HG03442 (cell line): ENCODE data around the gene SLC35B2.

Source experiments
- ATAC-seq: cut with Tn5 transposase; IDR thresholded peaks from one replicate; pipeline ENCODE4 v1.9.1; 2021; ENCODE audit warnings: mild to moderate bottlenecking, moderate library complexity; ENCODE audit not compliant: unreplicated experiment

Gene SLC35B2

GRCh38 chr6:44268095-44268628, 10.8 kb upstream of the SLC35B2 start:
- ATAC-seq, result no peak

DNA sequence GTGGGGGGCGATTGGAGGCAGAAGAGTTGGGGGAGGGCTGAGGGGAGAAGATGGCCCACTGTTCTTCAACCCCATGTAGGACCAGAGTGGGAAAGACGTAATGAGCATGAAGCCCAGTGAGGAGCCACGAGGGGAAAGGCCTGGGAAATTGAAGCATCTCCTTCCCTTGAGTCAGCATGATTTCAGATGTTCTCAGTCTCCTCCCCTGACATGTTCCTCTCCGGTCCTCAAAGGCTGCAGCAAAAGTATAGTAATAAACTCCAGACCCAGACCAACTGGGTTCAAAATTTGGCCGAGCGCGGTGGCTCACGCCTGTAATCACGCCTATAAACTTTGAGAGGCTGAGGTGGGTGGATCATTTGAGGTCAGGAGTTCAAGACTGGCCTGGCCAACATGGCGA, 9.9 kb upstream of the SLC35B2 start:
- ATAC-seq, result no peak

DNA sequence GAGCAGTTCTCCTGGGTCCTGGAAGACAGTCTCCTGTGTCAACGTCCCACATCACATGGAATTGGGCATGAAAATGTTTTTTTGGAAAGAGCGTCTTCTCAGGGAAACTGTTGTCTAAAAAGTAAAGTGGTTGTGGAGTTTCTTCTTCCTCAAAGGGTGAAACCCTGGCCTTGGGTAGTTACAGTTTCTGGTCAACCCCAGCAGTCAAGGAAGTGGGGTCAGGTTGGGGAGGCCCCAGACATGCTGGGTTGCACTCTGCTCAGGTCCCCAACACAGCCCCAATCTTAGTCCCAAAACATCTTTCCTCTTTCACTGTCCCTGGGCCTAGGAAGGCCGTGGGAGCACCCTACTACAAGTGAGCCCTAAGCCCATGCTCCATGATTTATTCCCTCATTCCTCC, 9.0 kb upstream of the SLC35B2 start:
- no peak for ATAC-seq

- ATAC-seq, result no peak
These were observed 8.4 kb upstream of the SLC35B2 start for GRCh38 chr6:44265722-44266233.

GRCh38 chr6:44265007-44265721, 7.8 kb upstream of the SLC35B2 start, which contains the start of gene NFKBIE:
Gene NFKBIE (minus strand): TSS chr6:44265551. CDS start chr6:44265346, 205 bp downstream.
- peak; percentile 37 for ATAC-seq

DNA sequence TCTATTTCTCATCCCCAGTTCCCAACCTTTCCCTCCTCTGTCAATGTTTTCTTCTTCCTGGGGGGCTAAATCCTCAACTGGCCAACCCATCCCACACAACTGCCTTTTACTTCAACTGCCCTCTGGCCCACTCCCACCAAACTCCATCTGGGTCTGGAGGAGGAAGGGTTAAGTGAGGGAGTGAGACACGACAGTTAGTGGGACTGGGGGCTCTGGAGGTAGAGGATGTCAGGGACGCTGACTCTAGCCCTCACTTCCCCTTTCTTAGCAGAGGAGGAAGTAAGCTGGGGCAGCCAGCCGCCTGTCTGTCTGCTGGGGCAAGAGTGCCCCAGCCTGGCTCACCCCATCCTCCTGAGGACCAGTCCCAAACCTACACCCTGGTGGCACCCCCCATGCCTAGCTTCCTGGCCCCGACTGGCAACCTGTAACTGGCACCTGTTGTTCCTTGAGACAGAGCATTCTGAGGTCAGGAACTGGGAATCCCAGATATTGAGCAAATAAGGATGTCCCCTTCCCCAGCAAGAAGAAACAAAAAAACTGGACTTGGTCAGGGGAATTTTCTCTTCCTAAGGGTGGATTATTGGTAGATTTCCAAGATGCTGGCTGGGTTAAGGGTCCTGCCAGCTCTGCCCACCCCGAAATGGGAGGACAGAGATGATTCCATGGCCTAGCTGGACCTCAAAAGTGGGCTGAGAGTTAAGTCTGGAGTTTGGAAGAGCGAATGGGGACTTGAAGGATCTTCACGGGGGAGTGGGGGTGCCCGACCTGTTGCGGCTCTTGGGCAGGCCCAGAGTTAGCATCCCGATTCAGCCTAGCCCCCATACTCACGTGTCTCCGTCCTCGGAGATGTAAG, 7.1 kb upstream of the SLC35B2 start:
- no peak for ATAC-seq

DNA sequence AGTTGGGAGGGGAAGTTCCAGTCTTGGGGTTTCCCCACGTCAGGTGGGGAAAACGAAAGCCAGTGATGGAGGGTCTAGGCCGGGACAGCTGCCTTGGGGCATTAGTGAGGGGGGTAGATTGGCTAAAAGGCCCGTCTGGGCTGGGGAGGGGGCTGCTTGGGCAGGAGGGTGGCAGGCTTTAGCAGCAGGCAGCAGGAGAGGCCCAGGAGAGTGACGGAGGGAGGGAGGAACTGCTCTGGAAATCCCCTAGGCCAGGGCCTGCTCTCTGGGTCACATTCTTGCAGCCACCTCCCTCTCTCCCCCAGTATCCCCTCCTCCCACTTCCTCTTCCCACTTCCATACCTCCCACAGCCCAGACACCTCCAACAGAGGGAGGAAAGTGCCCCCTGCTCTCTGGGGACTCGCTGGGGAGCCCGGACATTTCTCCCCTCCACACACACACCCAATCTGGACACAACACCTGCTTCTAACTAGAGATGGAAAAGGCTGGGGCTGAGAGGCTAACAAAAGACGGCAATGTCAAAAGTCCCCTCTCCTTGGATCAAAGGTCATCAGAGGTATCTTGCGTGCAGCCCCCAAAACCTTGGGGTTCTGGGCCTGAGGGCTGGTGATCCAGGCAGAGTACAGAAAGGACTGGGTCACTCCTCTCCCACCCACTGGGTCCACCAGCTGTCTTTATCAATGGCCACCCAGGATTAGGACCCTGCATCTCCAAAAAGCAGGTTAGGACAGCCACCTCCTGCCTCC, 6.2 kb upstream of the SLC35B2 start:
- no peak for ATAC-seq

DNA sequence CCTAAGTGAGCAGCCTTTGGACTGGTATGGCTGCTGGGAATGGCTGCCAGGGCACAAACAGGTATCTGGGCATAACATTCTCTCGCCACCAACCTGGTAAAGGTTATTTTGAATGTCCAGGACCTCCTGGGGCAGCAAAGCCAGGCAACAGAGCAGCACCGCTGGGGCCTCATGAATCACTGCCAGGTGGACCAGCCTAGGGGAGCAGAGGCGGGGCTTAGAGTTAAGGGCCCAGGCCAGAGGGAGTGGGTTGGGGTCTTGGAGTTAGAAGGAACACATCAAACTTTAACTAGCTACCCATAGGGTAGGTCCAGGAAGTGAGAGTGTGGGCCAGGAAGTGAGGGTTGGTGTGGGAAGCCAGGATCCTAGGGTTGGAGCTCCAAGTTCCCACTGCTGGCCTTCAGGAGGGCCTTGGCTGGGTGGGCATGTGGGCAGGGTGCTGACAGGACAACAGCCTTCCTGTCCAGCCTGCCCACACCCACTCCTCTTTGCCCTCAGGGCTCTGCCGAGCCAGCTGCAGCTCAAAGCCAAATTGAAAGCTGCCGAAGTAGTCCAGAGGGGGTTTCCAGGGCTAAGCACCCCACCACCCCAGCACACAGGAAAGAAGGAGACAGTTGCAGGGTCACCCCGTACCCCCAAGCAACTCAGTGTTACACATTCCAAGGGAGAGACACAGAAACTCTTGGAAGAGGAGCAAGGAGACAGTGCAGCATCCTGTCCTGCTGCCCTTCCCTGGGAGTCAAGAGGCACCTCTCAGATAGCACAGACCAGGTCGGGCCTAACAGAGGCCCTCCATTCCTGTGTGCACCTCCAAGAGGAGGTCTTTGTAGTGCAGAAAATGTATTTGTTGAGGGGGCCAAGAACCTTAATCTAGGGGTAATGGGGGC, 5.4 kb upstream of the SLC35B2 start:
- ATAC-seq, result no peak

GRCh38 chr6:44261581-44261980, 4.3 kb upstream of the SLC35B2 start:
- no peak for ATAC-seq

- no peak for ATAC-seq
These were observed 3.3 kb upstream of the SLC35B2 start for GRCh38 chr6:44260451-44261297.

DNA sequence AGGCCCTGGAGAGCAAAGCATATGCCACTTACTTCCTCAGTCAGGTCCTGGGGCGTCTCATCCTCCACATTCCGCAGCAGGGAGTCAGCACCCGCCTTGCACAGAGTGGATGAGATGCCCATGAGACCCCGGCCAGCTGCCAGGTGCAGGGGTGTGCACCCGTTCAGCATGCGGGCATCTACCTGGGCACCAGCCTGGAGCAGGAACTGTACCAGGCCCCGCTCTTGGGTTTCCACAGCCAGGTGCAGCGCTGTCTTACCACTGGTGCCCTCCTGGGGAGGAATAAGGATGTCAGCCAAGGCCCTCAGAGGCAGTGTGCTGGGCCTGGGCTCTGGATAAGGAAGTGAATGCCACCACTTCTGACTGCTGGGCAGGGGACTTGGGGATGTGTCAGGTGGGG, 2.7 kb upstream of the SLC35B2 start:
- ATAC-seq, result no peak

DNA sequence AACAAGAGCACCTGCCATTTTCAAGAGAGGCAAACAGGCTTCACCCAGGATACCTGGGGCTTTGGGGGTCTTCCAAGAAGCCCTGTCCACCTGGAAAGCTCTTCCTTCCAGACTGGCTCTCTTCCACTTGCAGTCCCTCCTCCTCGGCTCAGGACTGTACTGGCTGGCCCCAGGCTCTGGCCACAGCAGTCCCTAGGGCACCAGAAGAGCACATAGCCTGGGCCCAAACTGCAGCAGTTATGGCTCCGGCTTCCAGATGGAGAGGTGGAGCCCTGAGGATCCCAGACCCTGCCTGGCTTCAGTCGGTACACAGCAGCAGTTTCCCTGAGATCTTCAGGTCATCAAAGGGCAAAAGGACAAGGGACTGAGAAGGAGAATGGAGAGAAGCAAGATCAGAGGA, 1.6 kb upstream of the SLC35B2 start:
- ATAC-seq, result no peak

DNA sequence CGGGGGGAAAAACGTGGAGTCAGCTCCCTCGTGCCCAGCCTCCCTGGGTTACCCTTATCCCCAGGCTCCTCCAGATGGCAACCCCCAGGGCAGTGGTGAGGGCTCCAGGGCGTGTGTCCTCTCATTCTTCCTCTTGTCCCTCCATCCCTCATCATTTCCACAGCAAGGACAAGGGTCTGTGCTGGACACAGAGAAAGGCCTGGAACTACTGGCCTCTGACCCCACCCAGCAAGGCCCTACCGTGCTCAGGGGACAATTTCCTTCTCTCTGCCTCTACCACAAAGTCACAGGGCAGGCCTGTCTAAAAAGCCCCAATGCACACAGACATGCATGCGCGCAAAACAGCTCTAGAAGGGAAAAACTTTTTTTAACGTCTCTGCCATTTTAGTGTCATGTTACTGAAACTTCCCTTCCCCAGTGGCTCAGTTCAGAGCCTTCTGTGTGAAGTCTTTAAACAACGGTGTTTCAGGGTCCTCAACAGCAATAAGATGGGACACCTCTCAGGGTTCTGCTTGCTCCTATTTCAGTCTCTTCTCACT, 1.1 kb upstream of the SLC35B2 start:
- no peak for ATAC-seq

GRCh38 chr6:44257753-44258324, 511 bp upstream of the SLC35B2 start:
- ATAC-seq, result peak; percentile 21

DNA sequence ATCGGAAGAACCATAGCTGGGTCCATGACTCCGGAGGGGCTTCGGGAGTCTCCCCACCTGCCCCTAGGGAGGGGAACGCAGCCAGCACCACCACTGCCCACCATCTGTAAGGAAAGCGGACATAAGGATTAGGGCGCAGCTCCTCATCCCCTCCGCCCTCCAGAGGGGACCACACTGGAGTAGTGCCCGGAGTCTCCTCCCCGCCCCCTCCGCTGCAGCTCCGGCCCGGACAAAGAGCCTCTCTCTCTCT, 628 bp downstream of the SLC35B2 start:
- no peak for ATAC-seq

- ATAC-seq, result no peak
These were observed 1.2 kb downstream of the SLC35B2 start for GRCh38 chr6:44255871-44256774.

DNA sequence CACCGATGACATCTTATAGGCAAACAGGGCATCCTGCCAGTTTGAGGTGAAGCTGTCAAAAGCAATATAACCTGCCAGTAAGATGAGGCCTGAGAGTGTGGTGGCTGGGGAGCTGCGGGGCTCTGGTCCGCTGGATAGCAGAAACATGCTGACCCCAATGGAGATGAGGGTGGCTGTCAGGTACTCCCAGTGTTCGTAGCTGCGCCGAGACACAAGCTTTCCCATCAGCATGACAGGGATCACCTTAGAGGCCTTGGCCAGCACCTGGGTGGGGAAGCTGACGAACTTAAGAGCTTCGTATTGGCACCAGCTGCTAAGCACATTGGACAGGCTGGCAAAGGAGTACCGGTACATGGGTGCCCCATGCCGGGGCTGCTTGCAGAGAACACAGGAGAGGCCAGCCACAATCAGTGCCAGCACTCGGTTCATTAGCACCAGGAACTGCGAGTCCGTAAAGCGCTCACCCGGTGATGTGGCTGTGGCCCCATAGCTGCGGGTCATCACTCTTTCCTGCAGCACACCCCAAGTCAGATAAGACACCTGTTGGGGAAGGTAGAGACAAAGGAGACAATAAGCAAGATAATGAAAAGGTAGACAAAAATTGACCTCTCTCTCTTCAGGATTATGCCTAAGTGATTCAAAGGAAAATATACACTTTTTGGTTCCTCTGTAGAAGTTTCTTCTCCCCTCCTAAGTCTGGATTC, 2.1 kb downstream of the SLC35B2 start:
- no peak for ATAC-seq
